IMR-90 (cell line): Measurements from ENCODE around the gene TCERG1L. TPM values are rescaled to one million over a fixed set of nuclear protein-coding genes. Genes with fewer than 3 reads are reported as not detected.

Experiments
- ATAC-seq: fragments of 200-7000 bp; cut with Tn5 transposase; 2 replicates; pipeline ENCODE4 v1.9.1; 2020; ENCODE audit warnings: low read depth, mild to moderate bottlenecking, moderate library complexity
- BruUV-seq: library from RNA; stranded (reverse); fragments of 400-500 nt; replicated peaks from 2 replicates; lab custom pipeline; 2021; lab: Mats Ljungman, UMichigan
- CTCF ChIA-PET: fragments of 300-600 bp; formaldehyde crosslinking; extraction: SDS; loops from one replicate; lab custom pipeline; 2021; ENCODE audit warnings: antibody characterized with exemption; lab: Yijun Ruan, JAX
- POLR2A ChIA-PET: fragments of 300-600 bp; sonication (Branson Sonifier 250); formaldehyde crosslinking; loops from one replicate; lab custom pipeline; 2022; ENCODE audit warnings: antibody characterized with exemption; ENCODE audit not compliant: unreplicated experiment; lab: Charles Lee
- DNase-seq: peaks from one replicate; pipeline ENCODE4 v3.0.0; 2013
- H2AFZ ChIP-seq: replicated peaks from 2 replicates; pipeline ENCODE3; 2013; ENCODE audit warnings: low read length, mild to moderate bottlenecking; ENCODE audit not compliant: poor library complexity
- H2AK5ac ChIP-seq: 2 replicates; pipeline ENCODE4 v1.6.1; 2013; ENCODE audit warnings: low read depth, low read length, inconsistent platforms
- H2AK9ac ChIP-seq: replicated peaks from 2 replicates; pipeline ENCODE3; 2013; ENCODE audit warnings: mild to moderate bottlenecking, low read depth, low read length, moderate library complexity; ENCODE audit not compliant: poor library complexity
- H2BK120ac ChIP-seq: 2 replicates; pipeline ENCODE4 v1.6.1; 2013; ENCODE audit warnings: low read depth, low read length, inconsistent platforms
- H2BK15ac ChIP-seq: 3 replicates; pipeline ENCODE4 v1.6.1; 2013; ENCODE audit warnings: low read depth, low read length, inconsistent platforms
- H2BK20ac ChIP-seq: 2 replicates; pipeline ENCODE4 v1.6.1; 2013; ENCODE audit warnings: low read depth, mild to moderate bottlenecking, inconsistent platforms, low read length, moderate library complexity
- H2BK5ac ChIP-seq: 2 replicates; pipeline ENCODE4 v1.6.1; 2013; ENCODE audit warnings: mild to moderate bottlenecking, low read depth, low read length, inconsistent platforms; ENCODE audit not compliant: poor library complexity, severe bottlenecking
- H3K14ac ChIP-seq: replicated peaks from 2 replicates; pipeline ENCODE4 v1.6.1; 2013; ENCODE audit warnings: low read depth, low read length, inconsistent platforms
- H3K18ac ChIP-seq: 2 replicates; pipeline ENCODE4 v1.6.1; 2013; ENCODE audit warnings: low read depth, low read length, control low read depth
- H3K23ac ChIP-seq: 2 replicates; pipeline ENCODE4 v1.6.1; 2013; ENCODE audit warnings: low read depth, low read length, inconsistent platforms
- H3K27ac ChIP-seq: 2 replicates; pipeline ENCODE4 v1.5.1; 2013; ENCODE audit warnings: mild to moderate bottlenecking, control low read depth, low read length; ENCODE audit not compliant: insufficient read depth
- H3K27me3 ChIP-seq: 2 replicates; pipeline ENCODE4 v1.6.1; 2013; ENCODE audit warnings: low read length; ENCODE audit not compliant: control insufficient read depth, insufficient read depth
- H3K36me3 ChIP-seq: 2 replicates; pipeline ENCODE4 v1.6.1; 2013; ENCODE audit warnings: low read length, mixed read lengths; ENCODE audit not compliant: control insufficient read depth, insufficient read depth
- H3K4ac ChIP-seq: 2 replicates; pipeline ENCODE4 v1.6.1; 2013; ENCODE audit warnings: low read depth, low read length, inconsistent platforms
- H3K4me1 ChIP-seq: 2 replicates; pipeline ENCODE4 v1.6.1; 2013; ENCODE audit warnings: low read length, mixed read lengths; ENCODE audit not compliant: control insufficient read depth, insufficient read depth
- H3K4me2 ChIP-seq: 2 replicates; pipeline ENCODE4 v1.6.1; 2013; ENCODE audit warnings: low read depth, mild to moderate bottlenecking, control low read depth, low read length, moderate library complexity
- H3K4me3 ChIP-seq: 2 replicates; pipeline ENCODE4 v1.5.1; 2013; ENCODE audit warnings: low read depth, mild to moderate bottlenecking, control low read depth, low read length, moderate library complexity; ENCODE audit not compliant: insufficient read depth
- H3K56ac ChIP-seq: 2 replicates; pipeline ENCODE4 v1.6.1; 2013; ENCODE audit warnings: low read length, inconsistent platforms; ENCODE audit not compliant: insufficient read depth; ENCODE audit errors: extremely low read depth
- H3K79me1 ChIP-seq, 2 experiments: 2 replicates each; pipeline ENCODE4 v1.6.1; 2013; ENCODE audit warnings: low read length in 2 of 2, inconsistent platforms in 1 of 2, low read depth in 1 of 2
- H3K9ac ChIP-seq: 2 replicates; pipeline ENCODE4 v1.6.1; 2013; ENCODE audit warnings: low read depth, low read length, control low read depth
- H3K9me1 ChIP-seq: 2 replicates; pipeline ENCODE4 v1.6.1; 2013; ENCODE audit warnings: low read length, inconsistent platforms; ENCODE audit not compliant: insufficient read depth
- H3K9me3 ChIP-seq: 2 replicates; pipeline ENCODE4 v1.6.1; 2013; ENCODE audit warnings: low read length; ENCODE audit not compliant: control insufficient read depth, insufficient read depth
- H4K20me1 ChIP-seq: 2 replicates; pipeline ENCODE4 v1.6.1; 2013; ENCODE audit warnings: low read length, inconsistent platforms; ENCODE audit not compliant: insufficient read depth
- H4K5ac ChIP-seq: 2 replicates; pipeline ENCODE4 v1.6.1; 2013; ENCODE audit warnings: mild to moderate bottlenecking, low read depth, low read length, control low read depth
- H4K8ac ChIP-seq, 2 experiments: 2 replicates each; pipeline ENCODE4 v1.6.1; 2013; ENCODE audit warnings: low read depth in 2 of 2, low read length in 2 of 2, control low read depth in 1 of 2, inconsistent platforms in 1 of 2
- H4K91ac ChIP-seq: 2 replicates; pipeline ENCODE4 v1.6.1; 2013; ENCODE audit warnings: low read depth, low read length, inconsistent platforms; ENCODE audit not compliant: insufficient read depth
- BHLHE40 ChIP-seq: fragments of 150-350 bp; IDR thresholded peaks from 2 replicates; pipeline ENCODE4 v1.6.1; 2016; ENCODE audit warnings: mild to moderate bottlenecking, low read depth, low read length
- CEBPB ChIP-seq: IDR thresholded peaks from 2 replicates; pipeline ENCODE4 v1.6.1; 2012; ENCODE audit warnings: low read depth, low read length, improper control_type of control experiment
- CHD1 ChIP-seq: IDR thresholded peaks from 2 replicates; pipeline ENCODE4 v1.6.1; 2012; ENCODE audit warnings: low read depth, low read length, improper control_type of control experiment
- CTCF ChIP-seq: conservative IDR thresholded peaks from 2 replicates; pipeline ENCODE4 v1.5.1; 2012; ENCODE audit warnings: mild to moderate bottlenecking, low read depth, low read length, improper control_type of control experiment
- ELK1 ChIP-seq: fragments of 150-350 bp; IDR thresholded peaks from 2 replicates; pipeline ENCODE4 v1.6.1; 2016; ENCODE audit warnings: low read depth, mild to moderate bottlenecking, low read length, moderate library complexity, borderline replicate concordance
- MXI1 ChIP-seq: IDR thresholded peaks from 2 replicates; pipeline ENCODE4 v1.6.1; 2012; ENCODE audit warnings: low read depth, mild to moderate bottlenecking, low read length, moderate library complexity, borderline replicate concordance
- NFE2L2 ChIP-seq: fragments of 150-350 bp; IDR thresholded peaks from 2 replicates; pipeline ENCODE4 v1.6.1; 2016; ENCODE audit warnings: low read depth, mild to moderate bottlenecking, low read length
- POLR2A ChIP-seq: IDR thresholded peaks from 2 replicates; pipeline ENCODE4 v1.6.1; 2012; ENCODE audit warnings: mild to moderate bottlenecking, low read depth, low read length
- RCOR1 ChIP-seq: IDR thresholded peaks from 2 replicates; pipeline ENCODE4 v1.6.1; 2012; ENCODE audit warnings: mild to moderate bottlenecking, low read length, improper control_type of control experiment; ENCODE audit not compliant: insufficient replicate concordance
- RFX5 ChIP-seq: IDR thresholded peaks from 2 replicates; pipeline ENCODE4 v1.8.0; 2012; ENCODE audit warnings: low read depth, mild to moderate bottlenecking, low read length, moderate library complexity
- SMC3 ChIP-seq: fragments of 150-350 bp; IDR thresholded peaks from 2 replicates; pipeline ENCODE4 v1.6.1; 2016; ENCODE audit warnings: low read depth, mild to moderate bottlenecking, antibody characterized with exemption, low read length, moderate library complexity
- USF2 ChIP-seq: fragments of 150-350 bp; IDR thresholded peaks from 2 replicates; pipeline ENCODE4 v1.6.1; 2017; ENCODE audit warnings: mild to moderate bottlenecking, antibody characterized with exemption, low read length, low read depth
- WGBS, 2 experiments: methylation state at CpG; one replicate each; pipeline versions ENCODE4 v1.1.5 to v1.1.7; 2013; ENCODE audit warnings: missing lambda C conversion rate in 2 of 2; ENCODE audit not compliant: insufficient read length in 1 of 2; ENCODE audit errors: extremely low coverage in 2 of 2; 5-methylcytosine and 5-hydroxymethylcytosine counted together
- dilution Hi-C: fragments of 300-500 bp; cut with HindIII; formaldehyde crosslinking; loops from one replicate; pipeline ENCODE4 v1.14.3; 2018; ENCODE audit warnings: low sequenced_read_pairs; ENCODE audit not compliant: unreplicated experiment
- in situ Hi-C: fragments of 300-500 bp; cut with MboI; formaldehyde crosslinking; loops from 3 replicates; pipeline ENCODE4 v1.14.3; 2019; ENCODE audit warnings: low sequenced_read_pairs, inconsistent platforms, mixed read lengths
- intact Hi-C: fragments of 100-400 bp; cut with micrococcal nuclease; formaldehyde crosslinking; loops from 2 replicates; pipeline ENCODE4 v1.10.0; 2022
- polyA plus RNA-seq, 3 experiments: library from polyadenylated mRNA; depleted of rRNA; stranded (reverse); fragments of >200 nt; gene quantifications; 2 replicates each; pipeline ENCODE4 v1.2.3, GENCODE V29; 2012; ENCODE audit warnings: low replicate concordance in 1 of 3
- total RNA-seq: library from RNA; depleted of rRNA; stranded (reverse); fragments of >200 nt; gene quantifications from 2 replicates; pipeline ENCODE4 v1.2.3, GENCODE V29; 2012

The TCERG1L gene
- total and polyA plus RNA-seq, 2 of the 4 experiments (the other 2 are of a cell fraction) = not detected

- TF ChIP-seq USF2 = no peak
- TF ChIP-seq RCOR1 = no peak
- TF ChIP-seq BHLHE40 = no peak
- no peak for TF ChIP-seq POLR2A
- TF ChIP-seq RFX5 = no peak
Observed at GRCh38 chr10:131264110-131264788, 47.3 kb downstream of the TCERG1L start (continued).

- TF ChIP-seq ELK1 (no peak), CEBPB (no peak), NFE2L2 (no peak), CHD1 (no peak), CTCF (no peak), RCOR1 (no peak), MXI1 (no peak), SMC3 (no peak), POLR2A (no peak)
- CTCF ChIA-PET = no interaction called here
- no peaks in the 10 kb centered on the region for H3K27me3 ChIP-seq
- H2AK5ac ChIP-seq = no peak overlapping the region
- no peak overlapping the region for H3K4ac ChIP-seq
- no peak overlapping the region for H3K18ac ChIP-seq
- H4K91ac ChIP-seq = no peak overlapping the region
- no peak overlapping the region for H2AK9ac ChIP-seq
- H4K20me1 ChIP-seq = no peaks in the 10 kb centered on the region
- H2AFZ ChIP-seq = no peak overlapping the region
- no peak overlapping the region for H4K5ac ChIP-seq
- WGBS, 2 experiments = 40% methylated on average over 4 of the region's 16 CpGs; no CpG with 5 or more reads in 1 of the 2 experiments
- no peak overlapping the region for H2BK120ac ChIP-seq
- no peaks in the 10 kb centered on the region for H3K4me1 ChIP-seq
- ATAC-seq (no peak), DNase-seq (no peak)
- no peak overlapping the region for H3K14ac ChIP-seq
- in situ Hi-C loops = no loop called here
- no peaks in the 10 kb centered on the region for H3K9me1 ChIP-seq
- BruUV-seq = no TSS peak
- H3K79me1 ChIP-seq = no peaks in the 10 kb centered on the region
- H3K56ac ChIP-seq = no peak overlapping the region
- H2BK20ac ChIP-seq = no peak overlapping the region
- H3K9ac ChIP-seq = no peak overlapping the region
- dilution Hi-C loops = no loop called here
- no peak overlapping the region for H3K4me2 ChIP-seq
- intact Hi-C loops = no loop called here
- H2BK5ac ChIP-seq = no peak overlapping the region
- no peak overlapping the region for H3K23ac ChIP-seq
- no peaks in the 10 kb centered on the region for H3K36me3 ChIP-seq
- no peak overlapping the region for H3K27ac ChIP-seq
- POLR2A ChIA-PET = no interaction called here
- no peak overlapping the region for H4K8ac ChIP-seq
- H3K9me3 ChIP-seq = peaks cover 50% of the 10 kb centered on the region
- no peak overlapping the region for H2BK15ac ChIP-seq
- no peak overlapping the region for H3K4me3 ChIP-seq
Observed at GRCh38 chr10:131261890-131262475, 49.5 kb downstream of the TCERG1L start.
